ENCODE results near the gene CEP57. TPM values are rescaled to one million over a fixed set of nuclear protein-coding genes. Genes with fewer than 3 reads are reported as not detected.
"Not testable (repeated sequence)": the region's sequence is repeated elsewhere in the genome, so short reads cannot be mapped to it uniquely, and the experiment has no call there.

The CEP57 gene
- total RNA-seq, 1 donor from 2014 or later: 33.8 TPM

GRCh38 chr11:95863486-95864140 lies 73.3 kb downstream of the CEP57 start:
- ATAC-seq (no peak), DNase-seq (no peak)
- peaks cover 25% of the 10 kb centered on the region for H3K36me3 ChIP-seq

GRCh38 chr11:95867105-95867504 lies 76.8 kb downstream of the CEP57 start:
- Histone ChIP-seq H3K4me1 (no peaks in the 10 kb centered on the region), H3K36me3 (peaks cover 12% of the 10 kb centered on the region), H3K4me3 (no peak overlapping the region), H3K9me3 (no peaks in the 10 kb centered on the region), H3K27me3 (no peaks in the 10 kb centered on the region), H3K27ac (no peak overlapping the region)
- peak; percentile 19 for ATAC-seq
- intact Hi-C loops (cut with DNase I): no loop called here
- DNase-seq: no peak
- TF ChIP-seq, protein P1, sequence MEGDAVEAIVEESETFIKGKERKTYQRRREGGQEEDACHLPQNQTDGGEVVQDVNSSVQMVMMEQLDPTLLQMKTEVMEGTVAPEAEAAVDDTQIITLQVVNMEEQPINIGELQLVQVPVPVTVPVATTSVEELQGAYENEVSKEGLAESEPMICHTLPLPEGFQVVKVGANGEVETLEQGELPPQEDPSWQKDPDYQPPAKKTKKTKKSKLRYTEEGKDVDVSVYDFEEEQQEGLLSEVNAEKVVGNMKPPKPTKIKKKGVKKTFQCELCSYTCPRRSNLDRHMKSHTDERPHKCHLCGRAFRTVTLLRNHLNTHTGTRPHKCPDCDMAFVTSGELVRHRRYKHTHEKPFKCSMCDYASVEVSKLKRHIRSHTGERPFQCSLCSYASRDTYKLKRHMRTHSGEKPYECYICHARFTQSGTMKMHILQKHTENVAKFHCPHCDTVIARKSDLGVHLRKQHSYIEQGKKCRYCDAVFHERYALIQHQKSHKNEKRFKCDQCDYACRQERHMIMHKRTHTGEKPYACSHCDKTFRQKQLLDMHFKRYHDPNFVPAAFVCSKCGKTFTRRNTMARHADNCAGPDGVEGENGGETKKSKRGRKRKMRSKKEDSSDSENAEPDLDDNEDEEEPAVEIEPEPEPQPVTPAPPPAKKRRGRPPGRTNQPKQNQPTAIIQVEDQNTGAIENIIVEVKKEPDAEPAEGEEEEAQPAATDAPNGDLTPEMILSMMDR (IDR thresholded peaks at IDR 0.05): no peak

More at GRCh38 chr11:95863486-95864140, 73.3 kb downstream of the CEP57 start:
- H3K27ac ChIP-seq: no peak overlapping the region
- H3K27me3 ChIP-seq: no peaks in the 10 kb centered on the region
- intact Hi-C loops (cut with DNase I): no loop called here
- H3K4me1 ChIP-seq: no peaks in the 10 kb centered on the region
- H3K9me3 ChIP-seq: no peaks in the 10 kb centered on the region
- TF ChIP-seq, protein P1 (IDR thresholded peaks at IDR 0.05): no peak
- H3K4me3 ChIP-seq: no peak overlapping the region

GRCh38 chr11:95870877-95871276 lies 80.6 kb downstream of the CEP57 start:
- H3K27ac ChIP-seq; H3K9me3 ChIP-seq; H3K4me1 ChIP-seq; H3K4me3 ChIP-seq; H3K27me3 ChIP-seq; ATAC-seq; DNase-seq; H3K36me3 ChIP-seq; intact Hi-C loops (cut with DNase I): not testable (repeated sequence)

DNA sequence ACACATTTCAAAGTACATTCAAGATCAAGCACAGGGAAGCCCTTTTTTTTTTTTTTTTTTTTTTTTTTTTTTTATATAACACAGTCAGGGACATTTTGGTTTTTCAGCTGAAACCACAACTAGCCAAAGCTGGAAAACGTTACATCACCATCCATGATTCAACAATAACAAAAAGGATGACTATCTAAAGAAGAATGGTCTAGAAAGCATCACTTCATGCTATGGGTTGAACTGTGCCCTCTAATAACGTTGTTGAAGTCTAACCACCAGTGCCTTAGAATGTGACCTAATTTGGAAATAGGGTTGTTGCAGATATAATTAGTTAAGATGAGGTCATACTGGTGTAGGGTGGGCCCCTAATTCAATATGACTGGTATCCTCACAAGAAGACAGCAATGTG lies 87.0 kb downstream of the CEP57 start:
- intact Hi-C loops (cut with DNase I): no loop called here
- Histone ChIP-seq H3K4me3 (no peak overlapping the region), H3K27me3 (no peaks in the 10 kb centered on the region), H3K36me3 (no peaks in the 10 kb centered on the region), H3K4me1 (no peaks in the 10 kb centered on the region), H3K27ac (no peak overlapping the region), H3K9me3 (no peaks in the 10 kb centered on the region)
- no peak for DNase-seq
- TF ChIP-seq, protein P1 (IDR thresholded peaks at IDR 0.05): no peak
- no peak for ATAC-seq

Other genes starting within 250 kb of the CEP57 start
- gene FAM76B, start 716 bp upstream of the CEP57 start, total RNA-seq: 22.5 TPM
- 27.0 TPM for gene MTMR2, start 133.6 kb downstream of the CEP57 start, total RNA-seq

All from upper lobe of right lung (tissue), 1 donor.